ENCODE data around the gene RTP1.

GRCh38 chr3:187212705-187213104 is 15.4 kb downstream of the RTP1 start:
- TF ChIP-seq FOXM1 (IDR thresholded peaks at IDR 0.05; ENCODE audit: borderline replicate concordance) = no peak
- TF ChIP-seq SP1 (IDR thresholded peaks at IDR 0.05) = no peak
- TF ChIP-seq HDGF (IDR thresholded peaks at IDR 0.05; ENCODE audit: borderline replicate concordance) = no peak
- TF ChIP-seq LEF1 (IDR thresholded peaks at IDR 0.05; ENCODE audit: borderline replicate concordance) = no peak

All from HEK293T (cell line).